Neural crest cell (in vitro differentiated cells): ENCODE results near the gene MALT1. TPM values are rescaled to one million over a fixed set of nuclear protein-coding genes. Genes with fewer than 3 reads are reported as not detected.

Experiments used
- DNase-seq: peaks from one replicate; pipeline ENCODE4 v3.0.0; 2021; ENCODE audit warnings: low read depth, mixed read lengths, low spot score
- H3K27ac Mint-ChIP-seq: one replicate; pipeline ENCODE4 v1.8.0; 2021; ENCODE audit warnings: mild to moderate bottlenecking, mixed read lengths; ENCODE audit not compliant: unreplicated experiment
- H3K27me3 Mint-ChIP-seq: 2 replicates; pipeline ENCODE4 v1.8.0; 2021; ENCODE audit warnings: low read depth, mild to moderate bottlenecking, mixed read lengths
- H3K36me3 Mint-ChIP-seq: 2 replicates; pipeline ENCODE4 v1.8.0; 2021; ENCODE audit warnings: low read depth, mild to moderate bottlenecking, mixed read lengths
- H3K4me1 Mint-ChIP-seq: 2 replicates; pipeline ENCODE4 v1.8.0; 2021; ENCODE audit warnings: mixed read lengths
- H3K4me3 Mint-ChIP-seq: one replicate; pipeline ENCODE4 v1.8.0; 2021; ENCODE audit warnings: mild to moderate bottlenecking, mixed read lengths
- H3K9me3 Mint-ChIP-seq: 2 replicates; pipeline ENCODE4 v1.8.0; 2021; ENCODE audit warnings: mixed read lengths
- CTCF ChIP-seq: fragments of 200-600 bp; sonication (generic); conservative IDR thresholded peaks from 2 replicates; pipeline ENCODE4 v1.5.0; 2021; ENCODE audit warnings: antibody characterized with exemption, mild to moderate bottlenecking
- total RNA-seq: library from RNA; stranded (reverse); gene quantifications from 2 replicates; pipeline ENCODE4 v1.2.1, GENCODE V29; 2021

Gene MALT1
- total RNA-seq, 1 donor from 2014 or later, result 17.6 TPM

GRCh38 chr18:58661423-58661822 lies 9.8 kb upstream of the MALT1 start:
- Mint-ChIP-seq H3K27me3 (no peaks in the 10 kb centered on the region), H3K4me3 (no peak overlapping the region), H3K9me3 (no peaks in the 10 kb centered on the region), H3K27ac (no peak overlapping the region), H3K4me1 (no peaks in the 10 kb centered on the region), H3K36me3 (no peaks in the 10 kb centered on the region)
- TF ChIP-seq CTCF, result peak; percentile 24
- no peak for DNase-seq

GRCh38 chr18:58662118-58662517 lies 9.1 kb upstream of the MALT1 start:
- DNase-seq, result no peak
- no peak overlapping the region for H3K27ac Mint-ChIP-seq
- no peaks in the 10 kb centered on the region for H3K4me1 Mint-ChIP-seq
- no peak overlapping the region for H3K4me3 Mint-ChIP-seq
- H3K36me3 Mint-ChIP-seq, result no peaks in the 10 kb centered on the region
- H3K27me3 Mint-ChIP-seq, result no peaks in the 10 kb centered on the region
- no peaks in the 10 kb centered on the region for H3K9me3 Mint-ChIP-seq
- TF ChIP-seq CTCF, result no peak

GRCh38 chr18:58666176-58666575 lies 5.1 kb upstream of the MALT1 start:
- H3K4me1 Mint-ChIP-seq, result peaks cover 6% of the 10 kb centered on the region
- H3K9me3 Mint-ChIP-seq, result no peaks in the 10 kb centered on the region
- TF ChIP-seq CTCF, result no peak
- no peak for DNase-seq
- no peaks in the 10 kb centered on the region for H3K36me3 Mint-ChIP-seq
- H3K27ac Mint-ChIP-seq, result no peak overlapping the region
- H3K4me3 Mint-ChIP-seq, result no peak overlapping the region
- H3K27me3 Mint-ChIP-seq, result peaks cover 6% of the 10 kb centered on the region

GRCh38 chr18:58668211-58668610 lies 3.1 kb upstream of the MALT1 start:
- Mint-ChIP-seq H3K4me1 (peaks cover 12% of the 10 kb centered on the region), H3K27me3 (peaks cover 6% of the 10 kb centered on the region), H3K27ac (no peak overlapping the region), H3K9me3 (no peaks in the 10 kb centered on the region), H3K36me3 (no peaks in the 10 kb centered on the region), H3K4me3 (no peak overlapping the region)
- TF ChIP-seq CTCF, result no peak
- DNase-seq, result no peak

GRCh38 chr18:58668897-58669296 lies 2.4 kb upstream of the MALT1 start:
- no peaks in the 10 kb centered on the region for H3K36me3 Mint-ChIP-seq
- H3K9me3 Mint-ChIP-seq, result no peaks in the 10 kb centered on the region
- no peak for TF ChIP-seq CTCF
- peak overlapping the region; percentile 93 for H3K4me3 Mint-ChIP-seq
- peaks cover 14% of the 10 kb centered on the region for H3K4me1 Mint-ChIP-seq
- H3K27me3 Mint-ChIP-seq, result peaks cover 6% of the 10 kb centered on the region
- H3K27ac Mint-ChIP-seq, result no peak overlapping the region
- no peak for DNase-seq
